PC-9 (cell line): Measurements from ENCODE around the gene RIMBP2. TPM values are rescaled to one million over a fixed set of nuclear protein-coding genes. Genes with fewer than 3 reads are reported as not detected.

Source experiments
- BruUV-seq: library from RNA; stranded (reverse); fragments of 400-500 nt; replicated peaks from 2 replicates; lab custom pipeline; 2021; lab: Mats Ljungman, UMichigan
- CTCF ChIA-PET: fragments of 300-600 bp; sonication (Branson Sonifier 250); formaldehyde crosslinking; loops from one replicate; lab custom pipeline; 2022; ENCODE audit warnings: antibody characterized with exemption; lab: Charles Lee
- POLR2A ChIA-PET: fragments of 300-600 bp; sonication (Branson Sonifier 250); formaldehyde crosslinking; loops from one replicate; lab custom pipeline; 2022; ENCODE audit warnings: antibody characterized with exemption; ENCODE audit not compliant: unreplicated experiment; lab: Charles Lee
- DNase-seq, 2 experiments: peaks; one replicate each; pipeline versions ENCODE4 v3.0.0 to v3.0.0-alpha.2; 2015 to 2022; ENCODE audit warnings: mixed read lengths in 1 of 2
- H2AFZ ChIP-seq: fragments of 200-600 bp; sonication (generic); 2 replicates; pipeline ENCODE4 v1.8.1; 2017; ENCODE audit warnings: antibody characterized with exemption
- H3F3A ChIP-seq: fragments of 200-600 bp; sonication (generic); 2 replicates; pipeline ENCODE4 v1.8.1; 2017; ENCODE audit warnings: antibody characterized with exemption, mild to moderate bottlenecking, low read depth; ENCODE audit not compliant: insufficient read depth
- H3K27ac ChIP-seq: fragments of 200-600 bp; sonication (generic); 2 replicates; pipeline ENCODE4 v1.6.1; 2016; ENCODE audit warnings: mixed run types
- H3K27me3 ChIP-seq: fragments of 200-600 bp; sonication (generic); 2 replicates; pipeline ENCODE4 v1.6.1; 2016; ENCODE audit warnings: low read depth, mixed run types; ENCODE audit not compliant: insufficient read depth
- H3K36me3 ChIP-seq: fragments of 200-600 bp; sonication (generic); 2 replicates; pipeline ENCODE4 v1.6.1; 2016; ENCODE audit warnings: low read depth, mixed run types
- H3K4me1 ChIP-seq: fragments of 200-600 bp; sonication (generic); replicated peaks from 2 replicates; pipeline ENCODE4 v1.6.1; 2016; ENCODE audit warnings: mixed run types; ENCODE audit not compliant: insufficient read depth
- H3K4me2 ChIP-seq: fragments of 200-600 bp; sonication (generic); 2 replicates; pipeline ENCODE4 v1.6.1; 2017; ENCODE audit warnings: mixed run types
- H3K4me3 ChIP-seq: fragments of 200-600 bp; sonication (generic); 2 replicates; pipeline ENCODE4 v1.6.1; 2016; ENCODE audit warnings: mixed run types
- H3K79me2 ChIP-seq: fragments of 200-600 bp; sonication (generic); 2 replicates; pipeline ENCODE4 v1.6.1; 2017; ENCODE audit warnings: low read depth, mixed run types
- H3K9me2 ChIP-seq: fragments of 200-600 bp; sonication (generic); 2 replicates; pipeline ENCODE4 v1.8.1; 2017; ENCODE audit warnings: mild to moderate bottlenecking; ENCODE audit not compliant: insufficient read depth
- H3K9me3 ChIP-seq: fragments of 200-600 bp; sonication (generic); 2 replicates; pipeline ENCODE4 v1.8.1; 2016; ENCODE audit warnings: low read depth; ENCODE audit not compliant: insufficient read depth
- H4K20me1 ChIP-seq: fragments of 200-600 bp; sonication (generic); 2 replicates; pipeline ENCODE4 v1.8.1; 2017; ENCODE audit not compliant: insufficient read depth
- CTCF ChIP-seq: fragments of 200-600 bp; sonication (generic); conservative IDR thresholded peaks from 2 replicates; pipeline ENCODE4 v1.6.1; 2017; ENCODE audit warnings: mixed run types, antibody characterized with exemption, mild to moderate bottlenecking, moderate library complexity
- EZH2 ChIP-seq: fragments of 200-600 bp; sonication (generic); IDR thresholded peaks from 2 replicates; pipeline ENCODE4 v1.8.0; 2017; ENCODE audit warnings: antibody characterized with exemption, low read depth
- intact Hi-C: fragments of 100-400 bp; cut with micrococcal nuclease; formaldehyde crosslinking; loops from one replicate; pipeline ENCODE4 v1.10.0; 2022; ENCODE audit not compliant: unreplicated experiment
- total RNA-seq: library from RNA; stranded (reverse); gene quantifications from 2 replicates; pipeline ENCODE4 v1.2.3, GENCODE V29; 2021

RIMBP2 gene
- total RNA-seq, 1 experiment from 2014 or later: not detected

GRCh38 chr12:130673036-130673705, 42.9 kb downstream of the RIMBP2 start:
- POLR2A ChIA-PET: no interaction called here
- BruUV-seq: no TSS peak

GRCh38 chr12:130672089-130672820, 43.8 kb downstream of the RIMBP2 start:
- ChIA-PET CTCF (no interaction called here), POLR2A (no interaction called here)
- no peaks in the 10 kb centered on the region for H3K9me3 ChIP-seq
- no peak for TF ChIP-seq CTCF
- no peak for TF ChIP-seq EZH2
- H3K9me2 ChIP-seq: no peaks in the 10 kb centered on the region
- H3K4me1 ChIP-seq: no peaks in the 10 kb centered on the region
- H3F3A ChIP-seq: no peaks in the 10 kb centered on the region
- BruUV-seq: no TSS peak
- no peaks in the 10 kb centered on the region for H4K20me1 ChIP-seq
- H3K4me2 ChIP-seq: no peak overlapping the region
- intact Hi-C loops: no loop called here
- DNase-seq: no peak
- H3K4me3 ChIP-seq: no peak overlapping the region
- H3K27me3 ChIP-seq: peaks cover 88% of the 10 kb centered on the region
- no peak overlapping the region for H2AFZ ChIP-seq
- H3K36me3 ChIP-seq: no peaks in the 10 kb centered on the region
- H3K79me2 ChIP-seq: no peaks in the 10 kb centered on the region
- no peak overlapping the region for H3K27ac ChIP-seq

More at GRCh38 chr12:130673036-130673705, 42.9 kb downstream of the RIMBP2 start:
- peaks cover 88% of the 10 kb centered on the region for H3K27me3 ChIP-seq
- no peak overlapping the region for H3K4me3 ChIP-seq
- no peak for TF ChIP-seq EZH2
- no peak for TF ChIP-seq CTCF
- H3K4me1 ChIP-seq: no peaks in the 10 kb centered on the region
- H3F3A ChIP-seq: no peaks in the 10 kb centered on the region
- DNase-seq: no peak
- intact Hi-C loops: no loop called here
- CTCF ChIA-PET: no interaction called here
- H3K79me2 ChIP-seq: no peaks in the 10 kb centered on the region
- no peaks in the 10 kb centered on the region for H3K9me2 ChIP-seq
- H3K4me2 ChIP-seq: no peak overlapping the region
- no peak overlapping the region for H3K27ac ChIP-seq
- H3K36me3 ChIP-seq: no peaks in the 10 kb centered on the region
- H2AFZ ChIP-seq: no peak overlapping the region
- H3K9me3 ChIP-seq: no peaks in the 10 kb centered on the region
- H4K20me1 ChIP-seq: no peaks in the 10 kb centered on the region

GRCh38 chr12:130671556-130671955, 44.5 kb downstream of the RIMBP2 start:
- no peaks in the 10 kb centered on the region for H3K4me1 ChIP-seq
- no peak overlapping the region for H3K4me3 ChIP-seq
- DNase-seq: no peak
- TF ChIP-seq EZH2: no peak
- TF ChIP-seq CTCF: no peak
- no peaks in the 10 kb centered on the region for H3K9me2 ChIP-seq
- H2AFZ ChIP-seq: no peak overlapping the region
- H4K20me1 ChIP-seq: no peaks in the 10 kb centered on the region
- peaks cover 81% of the 10 kb centered on the region for H3K27me3 ChIP-seq
- ChIA-PET CTCF (no interaction called here), POLR2A (no interaction called here)
- no peak overlapping the region for H3K4me2 ChIP-seq
- H3K27ac ChIP-seq: no peak overlapping the region
- H3F3A ChIP-seq: no peaks in the 10 kb centered on the region
- no TSS peak for BruUV-seq
- intact Hi-C loops: no loop called here
- no peaks in the 10 kb centered on the region for H3K79me2 ChIP-seq
- no peaks in the 10 kb centered on the region for H3K9me3 ChIP-seq
- H3K36me3 ChIP-seq: no peaks in the 10 kb centered on the region
